Amygdala (tissue), 56 donors: Measurements from ENCODE around the gene LIG4.

Experiments used
- DNase-seq, 56 donors: peaks; one replicate each; lab custom pipeline; 2025; lab: John Stamatoyannopoulos, UW

LIG4 gene

GRCh38 chr13:108195146-108195545 lies 20.2 kb downstream of the LIG4 start:
- no peak for DNase-seq

- no peak for DNase-seq
Measured at GRCh38 chr13:108194435-108194936, 20.9 kb downstream of the LIG4 start.

- DNase-seq: no peak
Measured at GRCh38 chr13:108193806-108194205, 21.5 kb downstream of the LIG4 start.

- no peak for DNase-seq
Measured at GRCh38 chr13:108190897-108191296, 24.4 kb downstream of the LIG4 start.

GRCh38 chr13:108188260-108188659 lies 27.1 kb downstream of the LIG4 start:
- DNase-seq: no peak

- no peak for DNase-seq
Measured at GRCh38 chr13:108185223-108185622, 30.1 kb downstream of the LIG4 start.

- DNase-seq: no peak
Measured at GRCh38 chr13:108182652-108183051, 32.7 kb downstream of the LIG4 start.

GRCh38 chr13:108178078-108178477 lies 37.3 kb downstream of the LIG4 start:
- no peak for DNase-seq

- peak in 17 of 56 donors; percentile 1 to 58 (median 13) for DNase-seq
Measured at GRCh38 chr13:108176685-108177274, 38.6 kb downstream of the LIG4 start.

- DNase-seq: no peak
Measured at GRCh38 chr13:108168929-108169328, 46.4 kb downstream of the LIG4 start.

GRCh38 chr13:108166078-108166477 lies 49.3 kb downstream of the LIG4 start:
- no peak for DNase-seq

- no peak for DNase-seq
Measured at GRCh38 chr13:108158746-108159145, 56.6 kb downstream of the LIG4 start.
